HCT116 (cell line): ENCODE results near the gene CEP131. TPM values are rescaled to one million over a fixed set of nuclear protein-coding genes. Genes with fewer than 3 reads are reported as not detected.

Source experiments
- ATAC-seq: fragments of 200-7000 bp; cut with Tn5 transposase; 2 replicates; pipeline ENCODE4 v1.9.1; 2020; ENCODE audit warnings: mild to moderate bottlenecking, moderate library complexity
- BruUV-seq: library from RNA; stranded (reverse); fragments of 400-500 nt; replicated peaks from 2 replicates; lab custom pipeline; 2021; lab: Mats Ljungman, UMichigan
- CTCF ChIA-PET: fragments of 300-600 bp; sonication (Branson Sonifier 250); formaldehyde crosslinking; loops from one replicate; lab custom pipeline; 2021; ENCODE audit warnings: antibody characterized with exemption; lab: Charles Lee
- POLR2A ChIA-PET: fragments of 300-600, 350-600 bp; sonication (Branson Sonifier 250); formaldehyde crosslinking; loops from one replicate; lab custom pipeline; 2021; ENCODE audit warnings: antibody characterized with exemption; lab: Charles Lee
- RAD21 ChIA-PET, 2 experiments: fragments of 300-600 bp; sonication (Branson Sonifier 250); formaldehyde crosslinking; loops; one replicate each; lab custom pipeline; 2023; ENCODE audit warnings: low total read pairs in 2 of 2; ENCODE audit not compliant: uncharacterized antibody in 2 of 2, unreplicated experiment in 2 of 2, low non-redundant PET in 1 of 2; lab: Charles Lee
- DNase-seq: peaks from one replicate; pipeline ENCODE4 v3.0.0-alpha.2; 2010; ENCODE audit warnings: low read depth, low spot score
- H2AFZ ChIP-seq: fragments of 200-600 bp; shearing (Covaris generic), sonication (generic); 2 replicates; pipeline ENCODE4 v1.6.1; 2017; ENCODE audit warnings: low read depth, mixed run types, mixed read lengths, antibody characterized with exemption, low read length; ENCODE audit not compliant: poor library complexity, severe bottlenecking
- H3K27ac ChIP-seq: 2 replicates; pipeline ENCODE4 v1.5.1; 2012; ENCODE audit warnings: low read depth, low read length
- H3K27me3 ChIP-seq: fragments of 200-600 bp; sonication (generic); 2 replicates; pipeline ENCODE4 v1.6.1; 2016; ENCODE audit warnings: mixed run types, low read length, mixed read lengths; ENCODE audit not compliant: insufficient read depth
- H3K36me3 ChIP-seq, 2 experiments: fragments of 200-500 bp in 1 of 2; fragments of 200-600 bp in 1 of 2; sonication (Bioruptor generic) in 1 of 2; sonication (generic) in 1 of 2; 2 replicates each; pipeline versions ENCODE4 v1.5.1 to v1.6.1; 2014 to 2016; ENCODE audit warnings: low read length in 2 of 2, inconsistent platforms in 1 of 2, mixed read lengths in 1 of 2, mixed run types in 1 of 2; ENCODE audit not compliant: insufficient read depth in 2 of 2, control insufficient read depth in 1 of 2
- H3K4me1 ChIP-seq, 2 experiments: fragments of 200-600 bp in 1 of 2; sonication (generic) in 1 of 2; 2 replicates each; pipeline versions ENCODE4 v1.5.1 to v1.6.1; 2012 to 2017; ENCODE audit warnings: low read length in 2 of 2, inconsistent platforms in 1 of 2, mild to moderate bottlenecking in 1 of 2, mixed read lengths in 1 of 2, mixed run types in 1 of 2, moderate library complexity in 1 of 2; ENCODE audit not compliant: insufficient read depth in 2 of 2, control insufficient read depth in 1 of 2
- H3K4me2 ChIP-seq: fragments of 200-600 bp; sonication (generic); 2 replicates; pipeline ENCODE4 v1.6.1; 2017; ENCODE audit warnings: mixed run types, low read length, mixed read lengths
- H3K4me3 ChIP-seq, 2 experiments: fragments of 200-600 bp in 1 of 2; sonication (generic) in 1 of 2; replicated peaks in 1 of 2; 2 replicates each; pipeline ENCODE4 v1.5.1; 2011 to 2016; ENCODE audit warnings: low read length in 2 of 2, control low read depth in 1 of 2, low read depth in 1 of 2, mild to moderate bottlenecking in 1 of 2, mixed read lengths in 1 of 2, mixed run types in 1 of 2
- H3K79me2 ChIP-seq: fragments of 200-600 bp; sonication (generic); 2 replicates; pipeline ENCODE4 v1.6.1; 2017; ENCODE audit warnings: mild to moderate bottlenecking, mixed run types, low read length, moderate library complexity, mixed read lengths; ENCODE audit not compliant: insufficient read depth
- H3K9ac ChIP-seq: fragments of 200-600 bp; sonication (generic); 2 replicates; pipeline ENCODE4 v1.6.1; 2016; ENCODE audit warnings: low read length, mixed read lengths
- H3K9me2 ChIP-seq: fragments of 200-600 bp; sonication (generic), shearing (Covaris generic); 2 replicates; pipeline ENCODE4 v1.6.1; 2017; ENCODE audit warnings: mixed run types, mild to moderate bottlenecking, moderate library complexity; ENCODE audit not compliant: insufficient read depth
- H3K9me3 ChIP-seq, 2 experiments: fragments of 200-500 bp in 1 of 2; fragments of 200-600 bp in 1 of 2; sonication (Bioruptor generic) in 1 of 2; sonication (generic) in 1 of 2; 2 replicates each; pipeline ENCODE4 v1.6.1; 2014 to 2017; ENCODE audit warnings: low read length in 2 of 2, mixed read lengths in 2 of 2, inconsistent platforms in 1 of 2, low read depth in 1 of 2, mild to moderate bottlenecking in 1 of 2, mixed run types in 1 of 2, moderate library complexity in 1 of 2; ENCODE audit not compliant: control insufficient read depth in 1 of 2, insufficient read depth in 1 of 2
- H4K20me1 ChIP-seq: fragments of 200-600 bp; sonication (generic), shearing (Covaris generic); 2 replicates; pipeline ENCODE4 v1.6.1; 2017; ENCODE audit warnings: mixed run types, mild to moderate bottlenecking, moderate library complexity; ENCODE audit not compliant: insufficient read depth
- EZH2 ChIP-seq: fragments of 200-600 bp; sonication (generic); IDR thresholded peaks from 2 replicates; pipeline ENCODE4 v1.6.1; 2017; ENCODE audit warnings: antibody characterized with exemption, mixed run types
- EZH2phosphoT487 ChIP-seq: fragments of 200-600 bp; IDR thresholded peaks from 2 replicates; pipeline ENCODE4 v1.6.1; 2018; ENCODE audit warnings: antibody characterized with exemption, borderline replicate concordance
- POLR2AphosphoS5 ChIP-seq: IDR thresholded peaks from 2 replicates; pipeline ENCODE4 v1.6.1; 2011; ENCODE audit warnings: mild to moderate bottlenecking, low read depth, low read length, moderate library complexity
- intact Hi-C: fragments of 100-400 bp; cut with micrococcal nuclease; formaldehyde crosslinking; loops from 2 replicates; pipeline ENCODE4 v1.10.0; 2022
- total RNA-seq: library from RNA; stranded (reverse); gene quantifications from one replicate; pipeline ENCODE4 v1.2.1, GENCODE V29; 2021; ENCODE audit not compliant: unreplicated experiment

The CEP131 gene
- total RNA-seq, 1 experiment from 2014 or later, result 30.2 TPM

- POLR2A ChIA-PET, result no interaction called here
- no peak for TF ChIP-seq EZH2phosphoT487
- TF ChIP-seq, all 23 proteins: peak for 0
- Histone ChIP-seq H4K20me1 (no peaks in the 10 kb centered on the region), H3K9me3 (peaks cover 0 to 12% of the 10 kb centered on the region in 2 experiments; a peak in 1 of 4 replicates), H2AFZ (no peak overlapping the region), H3K27ac (no peak overlapping the region), H3K4me2 (no peak overlapping the region), H3K79me2 (peaks cover 9% of the 10 kb centered on the region; the same call in 1 of the 2 replicates), H3K36me3 (peaks cover 23 to 32% of the 10 kb centered on the region in 2 experiments; a peak in 3 of 4 replicates), H3K9me2 (no peaks in the 10 kb centered on the region), H3K4me1 (no peaks in the 10 kb centered on the region), H3K9ac (no peak overlapping the region), H3K27me3 (no peaks in the 10 kb centered on the region), H3K4me3 (no peak overlapping the region)
- no peak for ATAC-seq
- ChIA-PET CTCF (no interaction called here), RAD21 (no interaction called here)
- no TSS peak for BruUV-seq
- no peak for DNase-seq
- intact Hi-C loops, result no loop called here
Observed at GRCh38 chr17:81250286-81251093, 27.7 kb upstream of the CEP131 start.

DNA sequence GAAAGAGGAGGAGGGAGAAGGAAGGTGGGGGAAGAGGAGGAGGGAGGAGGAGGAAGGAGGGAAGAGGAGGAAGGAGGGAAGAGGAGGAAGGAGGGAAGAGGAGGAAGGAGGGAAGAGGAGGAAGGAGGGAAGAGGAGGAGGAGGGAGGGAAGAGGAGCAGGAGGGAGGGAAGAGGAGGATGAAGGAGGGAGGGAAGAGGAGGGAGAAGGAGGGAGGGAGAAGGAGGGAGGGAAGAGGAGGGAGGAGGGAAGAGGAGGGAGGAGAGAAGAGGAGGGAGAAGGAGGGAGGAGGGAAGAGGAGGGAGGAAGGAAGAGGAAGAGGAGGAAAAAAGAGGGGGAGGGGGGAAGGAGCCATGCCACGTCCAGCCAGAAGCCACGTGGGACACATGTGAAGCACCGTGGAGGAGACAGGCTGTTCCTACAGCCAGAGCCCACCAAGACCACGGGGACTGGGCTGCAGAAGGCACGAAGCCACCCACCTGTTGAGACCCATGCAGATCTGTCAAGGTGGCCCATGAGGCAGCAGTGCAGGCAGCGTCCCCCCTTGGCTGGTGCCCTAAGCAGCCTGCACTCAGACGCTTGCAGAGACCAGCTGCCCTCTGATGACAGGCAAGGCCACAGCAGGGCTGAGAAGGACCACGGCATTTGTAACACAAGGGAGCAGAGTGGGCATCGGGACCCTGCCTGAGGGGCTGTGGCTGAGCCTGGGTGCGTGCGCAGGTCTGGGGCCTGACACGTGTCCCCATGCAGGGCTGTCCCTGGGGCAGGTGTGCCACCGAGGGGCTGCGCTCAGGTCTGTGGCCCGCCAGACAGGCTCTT is 26.7 kb upstream of the CEP131 start:
- peaks cover 23 to 32% of the 10 kb centered on the region in 2 experiments; a peak in 3 of 4 replicates for H3K36me3 ChIP-seq
- no peak overlapping the region for H3K4me2 ChIP-seq
- peaks cover 0 to 12% of the 10 kb centered on the region in 2 experiments; a peak in 1 of 4 replicates for H3K9me3 ChIP-seq
- DNase-seq (no peak), ATAC-seq (no peak)
- ChIA-PET RAD21 (no interaction called here), CTCF (no interaction called here), POLR2A (no interaction called here)
- TF ChIP-seq POLR2AphosphoS5, result 0 out of 2 replicates have a peak, but pooled peaks have one; percentile 21
- TF ChIP-seq EZH2, result no peak
- no TSS peak for BruUV-seq
- no peak overlapping the region for H3K4me3 ChIP-seq
- no peaks in the 10 kb centered on the region for H4K20me1 ChIP-seq
- intact Hi-C loops, result no loop called here
- no peak overlapping the region for H3K9ac ChIP-seq
- H3K79me2 ChIP-seq, result peaks cover 9% of the 10 kb centered on the region; the same call in 1 of the 2 replicates
- no peaks in the 10 kb centered on the region for H3K27me3 ChIP-seq
- no peaks in the 10 kb centered on the region for H3K4me1 ChIP-seq
- no peak overlapping the region for H2AFZ ChIP-seq
- H3K9me2 ChIP-seq, result no peaks in the 10 kb centered on the region
- 0 out of 2 replicates have a peak overlapping the region, but pooled peaks have one; percentile 22 for H3K27ac ChIP-seq
